Activated CD4-positive, CD25-positive, alpha-beta regulatory T cell treated with anti-CD3 and anti-CD28 coated beads, Interleukin-2, amount 50 U/mL, for 16 hours (primary cell): ENCODE data around the gene SLC12A5.

Source experiments
- DNase-seq: peaks from one replicate; pipeline ENCODE4 v3.0.0-alpha.2; 2020; ENCODE audit warnings: low read depth, low spot score

Gene SLC12A5

GRCh38 chr20:46108435-46108841 is 79.4 kb downstream of the SLC12A5 start:
- DNase-seq, result no peak

- DNase-seq, result no peak
These were observed 80.0 kb downstream of the SLC12A5 start for GRCh38 chr20:46108976-46109375.
